GM19397 (cell line): ENCODE measurements around the gene LSM14B.
"Not testable (repeated sequence)": the region's sequence is repeated elsewhere in the genome, so short reads cannot be mapped to it uniquely, and the experiment has no call there.

Experiments used
- ATAC-seq: cut with Tn5 transposase; IDR thresholded peaks from one replicate; pipeline ENCODE4 v1.9.1; 2021; ENCODE audit warnings: mild to moderate bottlenecking, moderate library complexity; ENCODE audit not compliant: unreplicated experiment

Gene LSM14B

GRCh38 chr20:62143957-62144825, 21.9 kb downstream of the LSM14B start:
- ATAC-seq = peak; percentile 21

DNA sequence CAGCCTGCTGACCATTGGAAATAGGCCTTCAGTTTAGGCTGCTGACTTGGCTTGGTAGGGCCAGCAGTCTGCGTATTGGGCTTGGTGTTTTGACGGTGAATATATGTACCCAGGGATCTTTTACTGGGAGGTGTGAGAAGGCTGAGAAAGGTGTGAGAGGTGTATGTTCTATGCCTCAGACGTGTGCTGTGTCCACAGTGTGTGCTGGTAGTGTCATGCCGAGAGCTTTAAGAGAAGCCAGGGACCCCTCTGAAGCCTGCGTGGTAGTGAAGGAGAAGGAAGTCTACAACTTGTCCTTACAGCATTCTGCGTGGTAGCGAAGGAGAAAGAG, 23.4 kb downstream of the LSM14B start:
- ATAC-seq = no peak

- ATAC-seq = no peak
Observed at GRCh38 chr20:62146019-62146755, 23.9 kb downstream of the LSM14B start.

DNA sequence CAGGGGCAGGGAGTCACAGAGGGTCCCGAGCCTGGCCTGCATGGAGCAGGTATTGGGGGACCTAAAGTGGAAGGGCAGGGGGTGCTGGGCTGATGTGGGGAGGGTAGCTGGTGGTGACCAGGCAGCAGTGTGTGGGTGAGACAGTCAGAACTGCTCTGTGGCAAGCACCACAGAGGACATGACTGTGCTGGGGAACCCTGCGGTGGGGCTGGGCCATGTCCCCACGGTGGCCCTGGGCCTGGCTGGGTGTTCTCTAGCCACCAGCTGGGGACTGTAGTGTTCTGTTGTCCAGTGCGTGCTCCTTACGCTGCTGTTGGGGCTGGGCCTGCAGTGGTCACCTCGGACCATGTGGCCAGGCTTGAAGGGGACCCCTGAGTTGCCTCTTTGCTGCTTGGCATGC, 24.9 kb downstream of the LSM14B start:
- no peak for ATAC-seq

DNA sequence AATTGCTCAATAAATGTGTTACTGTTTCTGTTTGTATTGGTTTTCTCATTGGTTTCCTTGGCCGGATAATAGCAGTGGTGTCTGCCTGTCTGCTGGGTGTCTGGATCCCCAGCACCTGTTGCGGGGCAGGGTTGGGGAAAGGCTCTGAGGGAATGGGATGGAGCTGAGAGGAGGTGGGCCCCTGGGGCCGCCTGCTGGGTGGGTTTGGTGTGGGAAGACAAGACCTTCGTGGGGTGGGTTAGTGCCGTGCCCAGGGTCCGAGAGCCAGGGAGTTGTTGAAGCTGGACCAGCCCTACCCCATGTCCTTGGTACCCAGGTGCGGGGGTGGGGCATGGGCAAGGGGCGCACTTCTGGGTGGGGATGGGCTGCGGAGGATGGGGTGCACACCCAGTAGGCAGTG, 25.3 kb downstream of the LSM14B start:
- ATAC-seq = no peak

GRCh38 chr20:62148383-62148782, 26.1 kb downstream of the LSM14B start:
- not testable (repeated sequence) for ATAC-seq

DNA sequence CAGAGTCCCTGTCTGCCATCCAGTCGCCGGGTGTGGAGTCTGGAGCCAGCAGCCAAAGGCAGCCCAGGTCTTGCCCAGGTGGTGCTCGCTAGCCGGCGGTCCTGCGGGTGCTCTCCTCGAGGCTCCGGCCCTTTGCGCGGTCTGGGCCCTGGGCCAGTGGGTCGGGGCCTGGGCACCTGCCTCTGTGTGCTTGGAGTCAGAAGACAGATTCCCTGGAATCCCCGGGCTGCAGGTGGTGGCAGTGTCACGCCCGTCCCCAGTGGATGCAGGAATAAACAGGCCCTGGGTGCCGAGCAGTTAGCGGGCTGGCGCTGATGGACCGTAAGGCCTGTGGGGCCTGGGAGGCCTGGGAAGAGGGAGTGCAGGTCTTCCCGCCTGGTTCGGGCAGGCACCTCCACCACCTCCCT, 26.6 kb downstream of the LSM14B start:
- no peak for ATAC-seq

GRCh38 chr20:62149532-62150309, 27.4 kb downstream of the LSM14B start:
- no peak for ATAC-seq

GRCh38 chr20:62150310-62150575, 28.0 kb downstream of the LSM14B start:
- ATAC-seq = no peak

GRCh38 chr20:62151225-62151624, 28.9 kb downstream of the LSM14B start:
- ATAC-seq = no peak

DNA sequence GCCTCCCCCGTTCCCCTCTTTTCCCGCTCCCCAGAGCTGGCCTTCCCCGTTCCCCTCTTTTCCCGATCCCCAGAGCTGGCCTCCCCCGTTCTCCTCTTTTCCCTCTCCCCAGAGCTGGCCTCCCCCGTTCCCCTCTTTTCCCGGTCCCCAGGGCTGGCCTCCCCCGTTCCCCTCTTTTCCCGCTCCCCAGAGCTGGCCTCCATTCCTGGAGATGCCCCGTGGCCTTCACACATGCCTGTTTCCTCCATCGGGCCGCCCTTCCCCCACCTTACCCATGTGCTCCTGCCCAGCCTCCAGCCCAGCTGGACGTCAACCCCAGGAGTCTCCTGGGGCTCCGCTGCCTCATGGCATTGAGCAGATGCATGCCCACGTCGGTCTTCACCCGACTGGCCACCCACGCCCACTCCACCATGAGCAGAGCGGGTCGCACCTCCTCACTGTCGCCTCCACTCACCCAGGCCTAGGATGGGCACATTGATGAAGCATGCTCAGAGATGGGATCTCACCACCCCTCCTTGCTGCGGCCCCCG, 29.6 kb downstream of the LSM14B start:
- ATAC-seq = no peak

GRCh38 chr20:62155428-62156253, 33.4 kb downstream of the LSM14B start:
- ATAC-seq = no peak

DNA sequence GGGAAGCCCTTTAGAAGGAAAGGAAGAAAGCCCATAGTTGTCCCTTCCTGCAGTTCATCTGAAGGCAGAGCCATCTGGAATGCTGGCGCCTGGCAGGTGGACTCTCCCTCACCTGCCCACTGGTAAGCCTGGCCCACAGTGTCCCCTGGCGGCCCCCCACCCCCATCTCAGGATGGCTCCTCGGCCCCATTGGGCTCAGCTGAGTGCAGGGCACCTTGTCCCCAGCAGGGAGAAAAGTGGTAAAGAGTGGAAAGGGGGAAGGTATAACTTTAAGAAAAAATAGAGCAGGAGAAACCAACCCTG, 33.9 kb downstream of the LSM14B start:
- ATAC-seq = no peak

- ATAC-seq = no peak
Observed at GRCh38 chr20:62156592-62157386, 34.5 kb downstream of the LSM14B start.

DNA sequence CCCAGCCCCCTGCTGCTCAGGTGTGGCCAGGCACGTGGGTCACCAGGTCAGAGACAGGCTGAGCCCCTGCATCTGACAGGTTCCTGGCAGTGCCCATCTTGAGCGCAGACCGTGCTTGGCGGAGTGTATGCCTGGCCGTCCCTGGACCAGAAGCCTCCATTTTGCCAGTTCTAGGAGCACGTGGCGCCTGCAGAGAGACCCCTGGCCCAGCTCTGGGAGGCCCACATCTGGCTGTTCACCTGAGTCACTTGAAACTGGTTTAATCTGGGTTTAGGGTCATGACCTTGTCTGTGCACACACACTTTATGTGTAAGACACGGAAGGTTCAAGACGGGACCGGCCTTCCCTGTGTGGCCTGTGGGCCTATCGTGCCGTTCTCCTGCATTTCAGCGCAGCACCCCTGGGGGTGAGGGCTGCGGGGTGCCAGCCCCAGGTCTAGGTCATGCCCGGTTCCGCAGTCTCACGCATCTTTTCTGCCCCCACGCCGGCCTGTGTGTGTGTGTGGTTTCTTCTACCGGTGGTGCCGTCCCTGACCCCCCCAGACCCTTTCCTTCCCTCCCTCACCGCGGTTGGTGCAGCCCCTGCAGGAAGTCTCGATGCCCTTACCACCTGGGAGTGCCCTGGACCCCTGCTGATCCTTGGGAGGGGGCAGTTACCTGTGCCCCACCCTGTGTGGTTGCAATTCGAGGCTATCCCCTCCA, 35.3 kb downstream of the LSM14B start:
- ATAC-seq = no peak

- no peak for ATAC-seq
Observed at GRCh38 chr20:62158088-62158400, 35.8 kb downstream of the LSM14B start.

DNA sequence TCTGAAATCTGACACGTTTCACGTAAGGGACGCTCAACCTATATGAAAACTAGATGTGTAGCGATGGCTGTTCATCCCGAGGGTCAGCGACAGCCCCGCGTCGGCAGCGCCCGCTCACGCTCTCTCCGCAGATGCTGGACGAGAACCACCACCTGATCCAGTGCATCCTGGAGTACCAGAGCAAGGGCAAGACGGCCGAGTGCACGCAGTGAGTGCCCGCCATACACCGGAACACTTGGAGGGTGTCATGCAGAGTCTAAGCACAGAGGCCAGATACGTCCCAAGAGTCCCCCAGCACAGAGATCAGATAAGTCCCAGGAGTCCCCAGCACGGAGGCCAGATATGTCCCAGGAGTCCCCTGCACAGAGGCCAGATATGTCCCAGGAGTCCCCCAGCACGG, 36.3 kb downstream of the LSM14B start:
- ATAC-seq = no peak

GRCh38 chr20:62159052-62159451, 36.8 kb downstream of the LSM14B start:
- ATAC-seq = no peak

DNA sequence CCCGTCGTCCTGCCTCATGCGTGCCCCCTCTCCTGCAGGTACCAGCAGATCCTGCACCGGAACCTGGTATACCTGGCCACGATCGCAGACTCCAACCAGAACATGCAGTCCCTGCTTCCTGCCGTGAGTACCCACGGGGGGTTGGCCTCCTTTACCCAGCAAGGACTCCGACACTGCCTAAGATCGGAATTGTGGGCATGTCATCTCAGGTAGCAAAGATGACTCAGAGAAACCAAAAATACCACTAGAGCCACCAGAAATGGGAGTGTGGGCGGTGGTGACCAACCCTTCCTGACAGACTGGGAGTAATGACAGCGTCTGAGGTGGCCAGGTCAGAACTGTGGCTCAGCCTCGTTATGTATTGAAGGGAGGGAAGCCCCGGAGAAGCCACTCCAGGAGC, 37.6 kb downstream of the LSM14B start:
- no peak for ATAC-seq

DNA sequence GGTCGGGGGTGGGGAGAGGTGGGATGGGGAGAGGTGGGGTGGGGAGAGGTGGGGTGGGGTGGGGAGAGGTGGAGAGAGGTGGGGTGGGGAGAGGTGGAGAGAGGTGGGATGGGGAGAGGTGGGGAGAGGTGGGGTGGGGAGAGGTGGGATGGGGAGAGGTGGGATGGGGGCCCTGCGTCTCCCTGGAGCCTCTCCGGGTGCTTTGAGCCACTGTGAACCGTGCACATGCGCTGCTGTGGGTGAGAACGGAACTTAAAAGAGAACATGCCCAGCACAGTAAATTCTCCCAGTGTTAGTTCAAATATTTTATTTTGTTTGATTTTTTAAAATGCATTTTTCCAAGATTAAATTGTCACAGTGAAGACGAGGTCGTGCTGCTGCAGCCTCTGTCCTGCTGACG, 38.0 kb downstream of the LSM14B start:
- no peak for ATAC-seq
